AG10803 (cell line): ENCODE results near the gene PAXX.

Experiments
- DNase-seq: peaks from one replicate; pipeline ENCODE4 v3.0.0; 2010; ENCODE audit warnings: low read depth
- H3K4me3 ChIP-seq: 2 replicates; pipeline ENCODE4 v1.5.1; 2011; ENCODE audit warnings: mild to moderate bottlenecking, low read length, control low read depth
- TF ChIP-seq, protein P1 (sequence below): conservative IDR thresholded peaks from 2 replicates; pipeline ENCODE4 v1.5.1; 2011; ENCODE audit warnings: mild to moderate bottlenecking, low read length, control low read depth, inconsistent platforms

PAXX gene, protein sequence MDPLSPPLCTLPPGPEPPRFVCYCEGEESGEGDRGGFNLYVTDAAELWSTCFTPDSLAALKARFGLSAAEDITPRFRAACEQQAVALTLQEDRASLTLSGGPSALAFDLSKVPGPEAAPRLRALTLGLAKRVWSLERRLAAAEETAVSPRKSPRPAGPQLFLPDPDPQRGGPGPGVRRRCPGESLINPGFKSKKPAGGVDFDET

DNA sequence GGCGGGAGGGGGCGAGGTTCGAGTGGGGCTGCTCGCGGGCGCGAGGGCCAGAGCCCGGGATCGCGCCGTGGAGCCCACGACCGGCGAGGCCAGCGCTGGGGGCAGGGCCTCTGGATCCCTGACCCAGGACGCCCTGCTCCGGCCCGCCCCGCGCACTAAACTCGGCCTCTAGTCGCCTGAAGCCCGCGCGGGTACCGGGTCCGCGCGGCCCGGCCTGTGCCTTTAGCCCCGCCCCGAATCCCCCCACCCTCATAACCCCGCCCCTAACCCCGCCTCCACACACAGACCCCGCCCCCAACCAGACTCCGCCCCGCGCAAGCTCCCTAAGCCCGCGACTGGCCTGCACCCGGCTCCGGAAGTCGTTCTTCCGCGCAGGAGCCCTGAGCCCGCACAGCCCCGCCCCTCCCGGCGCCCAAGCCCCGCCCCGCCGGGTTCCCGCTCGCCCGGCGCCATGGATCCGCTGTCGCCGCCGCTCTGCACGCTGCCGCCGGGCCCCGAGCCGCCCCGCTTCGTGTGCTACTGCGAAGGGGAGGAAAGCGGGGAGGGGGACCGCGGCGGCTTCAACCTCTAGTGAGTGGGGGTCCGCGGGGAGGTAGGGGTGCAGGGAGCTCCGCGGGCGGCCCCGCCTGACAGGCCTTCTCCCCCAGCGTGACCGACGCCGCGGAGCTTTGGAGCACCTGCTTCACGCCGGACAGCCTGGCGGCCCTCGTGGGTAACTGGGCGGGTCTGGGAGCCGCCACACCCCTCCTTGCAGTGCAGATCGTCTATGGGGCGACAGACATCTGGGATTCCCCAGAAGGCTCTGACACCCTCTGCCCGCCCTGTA is at the start of gene PAXX:
TSS of gene PAXX (plus strand) at position 430 of the 826 bp plus-strand sequence. CDS start at position 452, 22 bp downstream.
- peak; percentile 87 for DNase-seq
- TF ChIP-seq, protein P1, sequence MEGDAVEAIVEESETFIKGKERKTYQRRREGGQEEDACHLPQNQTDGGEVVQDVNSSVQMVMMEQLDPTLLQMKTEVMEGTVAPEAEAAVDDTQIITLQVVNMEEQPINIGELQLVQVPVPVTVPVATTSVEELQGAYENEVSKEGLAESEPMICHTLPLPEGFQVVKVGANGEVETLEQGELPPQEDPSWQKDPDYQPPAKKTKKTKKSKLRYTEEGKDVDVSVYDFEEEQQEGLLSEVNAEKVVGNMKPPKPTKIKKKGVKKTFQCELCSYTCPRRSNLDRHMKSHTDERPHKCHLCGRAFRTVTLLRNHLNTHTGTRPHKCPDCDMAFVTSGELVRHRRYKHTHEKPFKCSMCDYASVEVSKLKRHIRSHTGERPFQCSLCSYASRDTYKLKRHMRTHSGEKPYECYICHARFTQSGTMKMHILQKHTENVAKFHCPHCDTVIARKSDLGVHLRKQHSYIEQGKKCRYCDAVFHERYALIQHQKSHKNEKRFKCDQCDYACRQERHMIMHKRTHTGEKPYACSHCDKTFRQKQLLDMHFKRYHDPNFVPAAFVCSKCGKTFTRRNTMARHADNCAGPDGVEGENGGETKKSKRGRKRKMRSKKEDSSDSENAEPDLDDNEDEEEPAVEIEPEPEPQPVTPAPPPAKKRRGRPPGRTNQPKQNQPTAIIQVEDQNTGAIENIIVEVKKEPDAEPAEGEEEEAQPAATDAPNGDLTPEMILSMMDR: no peak
- H3K4me3 ChIP-seq: peak within 1 kb of the TSS; percentile 74

DNA sequence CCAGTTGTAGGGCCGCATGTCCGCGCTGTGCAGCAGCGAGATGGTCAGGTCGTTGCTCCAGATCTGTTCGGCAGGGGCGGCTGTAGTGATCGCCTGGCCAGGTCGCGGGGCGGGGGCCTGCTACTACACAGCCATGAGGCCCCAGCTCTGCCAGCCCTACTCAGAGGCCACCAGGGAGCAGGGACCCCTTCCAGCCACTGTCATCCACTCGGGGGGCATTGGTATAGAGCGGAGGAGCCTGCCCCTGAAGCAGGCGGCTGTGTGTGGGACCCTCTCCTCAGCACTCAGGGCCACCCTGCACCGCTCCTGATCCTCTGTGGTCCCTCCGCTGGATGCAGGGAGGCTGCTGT is 49.4 kb upstream of the PAXX start:
- DNase-seq: no peak
- peak overlapping the region; percentile 77 for H3K4me3 ChIP-seq

DNA sequence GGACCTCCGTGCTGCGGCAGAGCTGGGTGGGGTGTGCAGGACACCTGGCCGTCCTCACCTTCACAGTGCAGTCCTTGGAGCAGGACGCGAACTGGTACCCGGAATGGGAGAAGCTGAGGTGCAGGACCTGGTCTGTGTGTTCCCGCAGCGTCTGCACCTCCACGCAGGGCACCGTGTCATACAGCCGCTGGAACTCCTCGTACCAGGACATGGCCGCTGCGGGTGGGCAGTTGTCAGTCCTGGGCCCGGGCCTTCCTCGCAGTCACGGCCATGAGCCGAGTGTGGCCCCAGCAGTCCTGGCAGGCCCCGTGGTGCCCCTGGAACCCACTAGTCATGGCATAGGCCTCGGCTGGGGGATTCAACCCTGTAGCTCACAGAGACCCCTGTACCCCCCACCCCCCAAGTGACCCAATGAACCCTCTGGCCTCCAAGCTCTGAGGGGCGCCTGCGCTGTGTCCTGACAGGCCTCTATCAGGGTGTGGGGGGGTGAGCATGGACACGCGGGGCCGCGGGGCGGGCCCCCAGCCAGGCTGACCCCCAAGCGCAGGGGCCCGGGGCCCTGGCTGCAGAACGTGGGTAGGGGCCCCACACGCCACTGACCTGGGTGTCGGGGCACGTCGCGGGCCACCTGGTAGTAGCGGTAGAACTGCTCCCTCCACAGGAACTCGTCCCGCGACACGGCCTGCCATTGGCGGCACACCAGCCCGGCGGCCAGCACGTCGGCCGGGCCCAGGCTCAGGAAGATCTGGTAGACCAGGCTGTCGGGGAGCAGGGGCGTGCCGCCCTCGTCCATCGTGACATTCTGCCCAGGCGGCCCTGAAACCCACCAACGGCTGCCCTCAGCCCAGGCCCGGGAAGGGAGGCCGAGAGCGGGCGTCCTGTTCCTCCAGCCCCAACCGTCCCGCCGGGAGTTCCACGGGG is 48.7 kb upstream of the PAXX start:
- no peak for DNase-seq
- TF ChIP-seq, protein P1: no peak

More for the DNA sequence above, 49.4 kb upstream of the PAXX start:
- TF ChIP-seq, protein P1: no peak

DNA sequence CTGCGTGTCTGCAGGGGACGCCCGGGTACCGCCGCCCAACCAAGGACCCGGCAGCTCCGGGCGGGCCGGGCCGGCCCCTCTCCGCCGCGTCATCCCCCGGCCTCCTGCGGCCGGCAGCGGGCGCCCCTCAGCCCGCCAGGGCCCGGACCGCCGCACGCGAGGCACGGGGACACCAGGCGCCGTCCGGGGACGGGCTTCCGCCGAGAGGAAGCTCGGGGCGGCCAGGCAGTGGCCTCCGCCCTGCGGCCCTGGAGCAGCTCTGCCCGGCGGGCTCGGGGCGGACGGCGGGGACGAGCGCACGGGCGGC is 48.1 kb upstream of the PAXX start:
- H3K4me3 ChIP-seq: peak overlapping the region; percentile 77
- TF ChIP-seq, protein P1: no peak
- DNase-seq: peak; percentile 63

More for the DNA sequence above, 48.7 kb upstream of the PAXX start:
- peak overlapping the region; percentile 77 for H3K4me3 ChIP-seq

DNA sequence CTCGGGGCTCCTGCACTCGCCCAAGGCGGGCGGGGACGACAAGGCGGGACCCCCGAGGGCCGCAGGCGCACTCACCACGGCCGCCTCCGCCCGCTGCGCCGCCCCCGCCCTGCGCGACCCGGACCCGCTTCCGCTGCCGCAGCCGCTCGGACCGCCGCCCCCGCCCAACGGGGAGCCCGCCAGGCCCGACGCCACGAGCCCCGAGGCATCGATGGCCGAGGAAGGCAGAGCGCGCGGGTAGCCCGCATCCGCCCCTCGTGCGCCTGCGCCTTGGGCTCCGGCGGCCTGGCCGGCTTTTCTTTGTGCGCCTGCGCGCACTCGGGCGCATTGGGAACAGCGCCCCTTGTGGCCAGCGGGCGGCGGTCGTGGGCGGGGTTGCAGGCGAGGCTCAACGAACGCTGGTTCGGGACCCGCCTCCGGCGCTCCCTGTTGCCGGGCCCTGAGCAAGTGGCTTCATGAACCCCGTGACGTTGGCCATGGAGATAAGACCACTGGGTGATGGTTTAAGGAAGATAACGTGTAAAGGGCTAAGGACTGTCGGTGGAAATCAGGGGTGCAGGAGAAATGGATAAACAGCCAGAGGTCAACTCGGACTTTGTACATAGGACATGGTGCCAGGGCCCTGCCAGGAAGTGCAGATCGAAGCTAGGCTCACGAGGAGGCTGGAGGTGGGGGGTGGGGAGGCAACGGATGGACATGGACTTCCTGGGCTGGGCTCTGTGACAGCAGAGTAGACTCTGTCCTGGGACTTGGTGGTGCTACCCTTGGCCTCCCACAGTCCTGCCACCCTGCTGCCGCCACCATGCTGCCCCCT is 47.5 kb upstream of the PAXX start, which contains the start of the genes C8G and FBXW5:
TSS of gene C8G (plus strand) at position 725 of the 814 bp plus-strand sequence. CDS start at position 803, 78 bp downstream.
TSS of gene FBXW5 (minus strand) at position 220 of the 814 bp plus-strand sequence. CDS start 655 bp downstream, outside the sequence.
- H3K4me3 ChIP-seq: peak within 1 kb of the TSS; percentile 77
- TF ChIP-seq, protein P1: peak; percentile 65
- DNase-seq: peak; percentile 88

DNA sequence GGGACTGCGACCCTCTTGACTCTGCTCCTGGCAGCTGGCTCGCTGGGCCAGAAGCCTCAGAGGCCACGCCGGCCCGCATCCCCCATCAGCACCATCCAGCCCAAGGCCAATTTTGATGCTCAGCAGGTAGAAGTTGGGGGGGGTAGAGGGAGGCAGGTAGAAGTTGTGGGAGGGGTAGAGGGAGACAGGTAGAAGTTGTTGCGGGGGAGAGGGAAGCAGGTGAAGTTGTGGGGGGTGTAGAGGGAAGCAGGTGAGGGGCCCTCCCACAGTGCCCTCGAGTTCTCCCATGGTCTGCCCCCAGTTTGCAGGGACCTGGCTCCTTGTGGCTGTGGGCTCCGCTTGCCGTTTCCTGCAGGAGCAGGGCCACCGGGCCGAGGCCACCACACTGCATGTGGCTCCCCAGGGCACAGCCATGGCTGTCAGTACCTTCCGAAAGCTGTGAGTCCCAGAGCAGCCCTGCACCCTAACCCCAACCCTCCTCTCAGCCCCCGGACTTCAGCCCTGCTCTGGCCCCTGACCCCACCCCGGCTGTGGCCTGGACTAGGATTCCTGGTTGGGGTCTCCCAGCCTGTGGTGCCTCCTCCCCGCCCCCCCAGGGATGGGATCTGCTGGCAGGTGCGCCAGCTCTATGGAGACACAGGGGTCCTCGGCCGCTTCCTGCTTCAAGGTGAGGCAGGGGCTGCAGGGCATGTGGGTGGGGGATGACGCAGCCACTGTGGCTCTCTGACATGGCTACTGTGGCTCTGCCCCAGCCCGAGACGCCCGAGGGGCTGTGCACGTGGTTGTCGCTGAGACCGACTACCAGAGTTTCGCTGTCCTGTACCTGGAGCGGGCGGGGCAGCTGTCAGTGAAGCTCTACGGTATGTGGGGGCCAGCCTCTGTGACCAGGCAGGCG is 46.6 kb upstream of the PAXX start:
- TF ChIP-seq, protein P1: no peak
- H3K4me3 ChIP-seq: no peak overlapping the region

More for the DNA sequence above, 46.6 kb upstream of the PAXX start:
- DNase-seq: no peak
